Central memory CD4-positive, alpha-beta T cell (primary cell): Measurements from ENCODE around the gene NATD1.
"Not testable (repeated sequence)": the region's sequence is repeated elsewhere in the genome, so short reads cannot be mapped to it uniquely, and the experiment has no call there.

ENCODE experiments used
- DNase-seq: peaks from one replicate; pipeline ENCODE4 v3.0.0; 2022

Gene NATD1

GRCh38 chr17:21243516-21244303, 9.5 kb downstream of the NATD1 start:
- no peak for DNase-seq

GRCh38 chr17:21242780-21243515, 10.3 kb downstream of the NATD1 start:
- no peak for DNase-seq

- no peak for DNase-seq
Measured at GRCh38 chr17:21242026-21242697, 11.0 kb downstream of the NATD1 start.

- no peak for DNase-seq
Measured at GRCh38 chr17:21241564-21241963, 11.6 kb downstream of the NATD1 start.

GRCh38 chr17:21240369-21241055, 12.7 kb downstream of the NATD1 start:
- DNase-seq, result no peak

GRCh38 chr17:21239680-21240368, 13.4 kb downstream of the NATD1 start:
- no peak for DNase-seq

- DNase-seq, result no peak
Measured at GRCh38 chr17:21235921-21236320, 17.3 kb downstream of the NATD1 start.

- no peak for DNase-seq
Measured at GRCh38 chr17:21233581-21234347, 19.4 kb downstream of the NATD1 start.

- no peak for DNase-seq
Measured at GRCh38 chr17:21232033-21232749, 21.0 kb downstream of the NATD1 start.

- DNase-seq, result no peak
Measured at GRCh38 chr17:21231533-21231932, 21.7 kb downstream of the NATD1 start.

- no peak for DNase-seq
Measured at GRCh38 chr17:21228845-21229244, 24.4 kb downstream of the NATD1 start.

- no peak for DNase-seq
Measured at GRCh38 chr17:21228111-21228510, 25.1 kb downstream of the NATD1 start.

GRCh38 chr17:21227277-21227676, 25.9 kb downstream of the NATD1 start:
- not testable (repeated sequence) for DNase-seq

GRCh38 chr17:21223086-21223485, 30.1 kb downstream of the NATD1 start:
- no peak for DNase-seq

GRCh38 chr17:21218831-21219380, 34.3 kb downstream of the NATD1 start:
- no peak for DNase-seq

- DNase-seq, result no peak
Measured at GRCh38 chr17:21218101-21218500, 35.1 kb downstream of the NATD1 start.

- no peak for DNase-seq
Measured at GRCh38 chr17:21217346-21217745, 35.9 kb downstream of the NATD1 start.

- DNase-seq, result no peak
Measured at GRCh38 chr17:21215935-21216334, 37.3 kb downstream of the NATD1 start.

- no peak for DNase-seq
Measured at GRCh38 chr17:21214777-21215541, 38.3 kb downstream of the NATD1 start.
